ENCODE measurements around the gene SUGCT. TPM values are rescaled to one million over a fixed set of nuclear protein-coding genes. Genes with fewer than 3 reads are reported as not detected.

SUGCT gene
- total RNA-seq, 1 donor from 2014 or later: 7.1 TPM

DNA sequence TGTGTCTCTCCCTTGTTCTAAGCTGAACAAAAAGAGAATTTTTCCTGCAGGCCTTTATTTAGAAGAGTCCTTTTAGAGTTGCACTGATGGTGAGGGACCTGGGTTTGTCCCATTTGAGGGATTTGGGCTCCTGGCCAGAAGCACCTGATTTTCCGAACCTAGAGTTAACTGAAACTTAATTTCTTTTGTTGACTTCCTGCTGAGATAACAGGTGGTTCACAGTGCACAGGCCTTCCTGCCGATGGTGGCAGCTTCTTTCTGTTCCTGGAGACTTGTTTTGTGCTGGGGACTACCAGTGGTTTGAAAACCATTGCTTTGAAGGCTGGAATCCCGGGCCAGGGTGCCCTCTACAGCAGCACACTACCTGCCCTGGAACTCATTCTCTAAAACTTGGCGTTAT lies 99.2 kb downstream of the SUGCT start:
- H3K27ac Mint-ChIP-seq: no peak overlapping the region
- H3K9me3 Mint-ChIP-seq: no peaks in the 10 kb centered on the region
- TF ChIP-seq, protein P1, sequence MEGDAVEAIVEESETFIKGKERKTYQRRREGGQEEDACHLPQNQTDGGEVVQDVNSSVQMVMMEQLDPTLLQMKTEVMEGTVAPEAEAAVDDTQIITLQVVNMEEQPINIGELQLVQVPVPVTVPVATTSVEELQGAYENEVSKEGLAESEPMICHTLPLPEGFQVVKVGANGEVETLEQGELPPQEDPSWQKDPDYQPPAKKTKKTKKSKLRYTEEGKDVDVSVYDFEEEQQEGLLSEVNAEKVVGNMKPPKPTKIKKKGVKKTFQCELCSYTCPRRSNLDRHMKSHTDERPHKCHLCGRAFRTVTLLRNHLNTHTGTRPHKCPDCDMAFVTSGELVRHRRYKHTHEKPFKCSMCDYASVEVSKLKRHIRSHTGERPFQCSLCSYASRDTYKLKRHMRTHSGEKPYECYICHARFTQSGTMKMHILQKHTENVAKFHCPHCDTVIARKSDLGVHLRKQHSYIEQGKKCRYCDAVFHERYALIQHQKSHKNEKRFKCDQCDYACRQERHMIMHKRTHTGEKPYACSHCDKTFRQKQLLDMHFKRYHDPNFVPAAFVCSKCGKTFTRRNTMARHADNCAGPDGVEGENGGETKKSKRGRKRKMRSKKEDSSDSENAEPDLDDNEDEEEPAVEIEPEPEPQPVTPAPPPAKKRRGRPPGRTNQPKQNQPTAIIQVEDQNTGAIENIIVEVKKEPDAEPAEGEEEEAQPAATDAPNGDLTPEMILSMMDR (conservative IDR thresholded peaks at IDR 0.05): no peak
- no peak for DNase-seq (ENCODE audit: extremely low spot score, unreplicated experiment)
- H3K36me3 Mint-ChIP-seq: no peaks in the 10 kb centered on the region
- no peaks in the 10 kb centered on the region for H3K27me3 Mint-ChIP-seq
- H3K4me3 Mint-ChIP-seq: no peak overlapping the region
- peaks cover 7% of the 10 kb centered on the region for H3K4me1 Mint-ChIP-seq (ENCODE audit: unreplicated experiment)

DNA sequence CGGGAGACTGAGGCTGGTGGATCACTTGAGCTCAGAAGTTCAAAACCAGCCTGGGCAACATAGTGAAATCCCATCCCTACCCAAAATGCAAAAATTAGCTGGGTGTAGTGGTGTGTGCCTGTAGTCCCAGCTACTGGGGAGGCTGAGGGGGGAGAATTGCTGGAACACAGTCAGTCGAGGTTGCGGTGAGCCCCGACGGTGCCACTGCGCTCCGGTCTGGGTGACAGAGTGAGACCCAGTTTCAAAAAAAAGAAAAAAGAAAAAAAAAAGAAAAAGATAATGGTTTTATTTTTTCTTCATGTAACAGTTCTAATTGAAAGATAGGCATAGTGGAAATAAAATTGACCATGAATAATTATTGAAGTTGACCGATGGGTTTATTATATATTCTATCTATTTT lies 99.9 kb downstream of the SUGCT start:
- no peaks in the 10 kb centered on the region for H3K36me3 Mint-ChIP-seq
- TF ChIP-seq, protein P1 (conservative IDR thresholded peaks at IDR 0.05): no peak
- peaks cover 7% of the 10 kb centered on the region for H3K4me1 Mint-ChIP-seq (ENCODE audit: unreplicated experiment)
- no peaks in the 10 kb centered on the region for H3K9me3 Mint-ChIP-seq
- no peaks in the 10 kb centered on the region for H3K27me3 Mint-ChIP-seq
- no peak overlapping the region for H3K4me3 Mint-ChIP-seq
- H3K27ac Mint-ChIP-seq: no peak overlapping the region
- no peak for DNase-seq (ENCODE audit: extremely low spot score, unreplicated experiment)

DNA sequence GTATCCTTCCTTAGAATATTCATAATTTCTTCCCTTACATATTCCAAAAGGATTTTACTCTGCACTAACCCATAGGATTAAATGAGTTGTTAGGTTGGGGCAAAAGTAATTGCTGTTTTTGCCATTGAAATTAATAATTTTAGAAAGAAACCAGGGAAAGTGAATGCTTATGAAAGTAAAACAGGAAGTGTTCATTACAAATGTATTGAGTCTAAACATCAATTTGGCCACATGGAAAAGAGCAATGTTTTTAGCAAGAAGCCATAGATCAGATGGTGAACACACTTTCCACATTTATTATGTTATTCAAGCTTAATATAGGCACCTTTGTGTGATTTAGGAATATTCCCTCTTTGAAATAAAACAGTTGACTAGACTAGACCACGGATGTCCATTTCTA lies 102.9 kb downstream of the SUGCT start:
- no peaks in the 10 kb centered on the region for H3K9me3 Mint-ChIP-seq
- H3K4me1 Mint-ChIP-seq (ENCODE audit: unreplicated experiment): peaks cover 4% of the 10 kb centered on the region
- no peaks in the 10 kb centered on the region for H3K27me3 Mint-ChIP-seq
- no peaks in the 10 kb centered on the region for H3K36me3 Mint-ChIP-seq
- H3K27ac Mint-ChIP-seq: no peak overlapping the region
- no peak for DNase-seq (ENCODE audit: extremely low spot score, unreplicated experiment)
- H3K4me3 Mint-ChIP-seq: no peak overlapping the region
- TF ChIP-seq, protein P1 (conservative IDR thresholded peaks at IDR 0.05): no peak

DNA sequence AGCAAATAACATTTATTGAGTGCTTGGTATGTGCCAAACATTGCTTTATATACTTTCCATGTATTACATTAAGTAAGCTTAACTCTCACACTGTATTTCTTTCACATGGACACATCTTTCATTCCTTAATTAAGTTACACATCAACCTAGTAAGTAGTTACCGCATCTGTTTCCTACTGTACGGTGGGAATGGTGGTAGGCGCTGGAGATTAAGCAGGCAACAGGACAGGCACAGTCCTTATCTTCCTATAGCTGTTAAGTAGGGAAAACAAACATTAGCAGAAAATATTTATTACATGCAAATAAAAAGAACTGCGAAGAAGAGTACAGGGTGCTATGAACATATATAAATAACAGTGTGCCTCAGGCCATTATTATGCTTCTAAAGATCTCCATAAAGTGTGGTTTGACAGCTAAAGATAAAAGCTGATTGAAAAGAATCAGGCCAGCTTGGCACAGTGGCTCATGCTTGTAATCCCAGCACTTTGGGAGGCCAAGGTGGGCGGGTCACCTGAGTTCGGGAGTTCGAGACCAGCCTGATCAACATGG lies 105.0 kb downstream of the SUGCT start:
- Mint-ChIP-seq H3K36me3 (no peaks in the 10 kb centered on the region), H3K4me3 (no peak overlapping the region)

DNA sequence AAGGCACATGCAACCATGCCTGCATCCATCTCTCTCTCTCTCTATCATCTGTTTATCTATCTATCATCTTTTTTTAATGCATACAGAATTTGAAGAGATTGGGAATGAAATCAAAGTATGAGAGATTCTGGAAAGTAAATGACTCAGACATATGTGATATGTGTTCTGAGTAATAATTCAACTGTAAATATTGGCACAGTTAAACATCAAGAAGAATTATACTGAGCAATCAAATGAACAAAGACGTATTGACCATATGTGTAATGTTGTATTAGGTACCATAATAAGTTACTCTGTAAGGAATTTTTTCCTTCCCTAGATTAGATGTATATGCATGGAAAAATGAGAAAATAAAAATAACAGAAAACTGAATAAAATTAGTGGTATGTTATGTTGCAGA lies 108.3 kb downstream of the SUGCT start:
- no peaks in the 10 kb centered on the region for H3K9me3 Mint-ChIP-seq
- H3K27ac Mint-ChIP-seq: no peak overlapping the region
- H3K27me3 Mint-ChIP-seq: no peaks in the 10 kb centered on the region
- no peak overlapping the region for H3K4me3 Mint-ChIP-seq
- peaks cover 4% of the 10 kb centered on the region for H3K4me1 Mint-ChIP-seq (ENCODE audit: unreplicated experiment)
- no peaks in the 10 kb centered on the region for H3K36me3 Mint-ChIP-seq
- no peak for DNase-seq (ENCODE audit: extremely low spot score, unreplicated experiment)
- TF ChIP-seq, protein P1 (conservative IDR thresholded peaks at IDR 0.05): no peak

More for the DNA sequence above, 105.0 kb downstream of the SUGCT start:
- no peaks in the 10 kb centered on the region for H3K9me3 Mint-ChIP-seq
- H3K27me3 Mint-ChIP-seq: no peaks in the 10 kb centered on the region
- H3K27ac Mint-ChIP-seq: no peak overlapping the region
- H3K4me1 Mint-ChIP-seq (ENCODE audit: unreplicated experiment): peaks cover 4% of the 10 kb centered on the region
- no peak for DNase-seq (ENCODE audit: extremely low spot score, unreplicated experiment)
- TF ChIP-seq, protein P1 (conservative IDR thresholded peaks at IDR 0.05): no peak

DNA sequence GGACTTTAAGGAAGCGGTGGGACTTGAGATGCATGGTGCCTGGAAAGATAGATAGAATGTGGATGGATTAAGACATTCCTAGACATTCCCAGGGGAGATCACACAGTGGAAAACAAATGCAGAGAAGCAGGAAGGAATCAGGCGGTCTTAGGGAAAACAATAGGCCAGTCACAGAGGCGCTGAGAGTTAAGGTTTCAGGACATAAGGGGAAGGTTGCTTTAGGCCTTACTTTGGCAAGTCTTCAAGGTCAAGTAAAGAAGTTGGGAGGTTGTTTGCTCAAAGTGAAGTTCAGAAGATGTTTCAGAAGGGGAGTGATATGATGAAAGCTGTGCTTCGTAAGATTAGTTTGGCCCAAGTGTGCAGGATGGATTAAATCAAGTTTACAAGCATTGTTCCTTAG lies 109.4 kb downstream of the SUGCT start:
- no peaks in the 10 kb centered on the region for H3K27me3 Mint-ChIP-seq
- DNase-seq (ENCODE audit: extremely low spot score, unreplicated experiment): no peak
- H3K27ac Mint-ChIP-seq: no peak overlapping the region
- no peaks in the 10 kb centered on the region for H3K36me3 Mint-ChIP-seq
- no peak overlapping the region for H3K4me3 Mint-ChIP-seq
- TF ChIP-seq, protein P1 (conservative IDR thresholded peaks at IDR 0.05): no peak
- peaks cover 4% of the 10 kb centered on the region for H3K4me1 Mint-ChIP-seq (ENCODE audit: unreplicated experiment)
- no peaks in the 10 kb centered on the region for H3K9me3 Mint-ChIP-seq

All from type B pancreatic cell (in vitro differentiated cells).